ENCODE data around the gene EID3. TPM values are rescaled to one million over a fixed set of nuclear protein-coding genes. Genes with fewer than 3 reads are reported as not detected.

The EID3 gene
- total RNA-seq, 1 donor = 19.2 TPM

GRCh38 chr12:104317538-104318210 is 14.1 kb downstream of the EID3 start:
- no peak for TF ChIP-seq CTCF (IDR thresholded peaks at IDR 0.05; ENCODE audit: extremely low read depth, low read depth, low read length)
- Histone ChIP-seq H3K9me3 (ENCODE audit: low read depth, low read length) (no peaks in the 10 kb centered on the region), H3K27ac (ENCODE audit: low read depth, low read length) (no peak overlapping the region), H3K4me3 (ENCODE audit: insufficient read depth, low read length) (no peak overlapping the region), H3K27me3 (ENCODE audit: insufficient read depth, low read length) (no peaks in the 10 kb centered on the region), H3K36me3 (ENCODE audit: insufficient read depth, low read length) (peaks cover 98% of the 10 kb centered on the region), H2AFZ (ENCODE audit: low read length) (no peak overlapping the region), H4K20me1 (ENCODE audit: insufficient read depth, low read length) (peaks cover 47% of the 10 kb centered on the region), H3K4me2 (ENCODE audit: insufficient read depth, low read length) (no peak overlapping the region), H3K4me1 (ENCODE audit: insufficient read depth, low read length) (peaks cover 14% of the 10 kb centered on the region), H3K79me2 (ENCODE audit: insufficient read depth, low read length) (peaks cover 77% of the 10 kb centered on the region)
- DNase-seq (ENCODE audit: insufficient read length, low spot score, missing footprints) = no peak

- DNase-seq (ENCODE audit: insufficient read length, low spot score, missing footprints) = no peak
- TF ChIP-seq CTCF (IDR thresholded peaks at IDR 0.05; ENCODE audit: extremely low read depth, low read depth, low read length) = no peak
- Histone ChIP-seq H3K27me3 (ENCODE audit: insufficient read depth, low read length) (no peaks in the 10 kb centered on the region), H3K79me2 (ENCODE audit: insufficient read depth, low read length) (peaks cover 67% of the 10 kb centered on the region), H3K4me2 (ENCODE audit: insufficient read depth, low read length) (no peak overlapping the region), H3K4me1 (ENCODE audit: insufficient read depth, low read length) (peaks cover 8% of the 10 kb centered on the region), H3K36me3 (ENCODE audit: insufficient read depth, low read length) (peaks cover 89% of the 10 kb centered on the region), H3K4me3 (ENCODE audit: insufficient read depth, low read length) (no peak overlapping the region), H3K9me3 (ENCODE audit: low read depth, low read length) (no peaks in the 10 kb centered on the region), H2AFZ (ENCODE audit: low read length) (no peak overlapping the region), H3K27ac (ENCODE audit: low read depth, low read length) (no peak overlapping the region), H4K20me1 (ENCODE audit: insufficient read depth, low read length) (peaks cover 35% of the 10 kb centered on the region)
Measured at GRCh38 chr12:104319028-104319427, 15.5 kb downstream of the EID3 start.

GRCh38 chr12:104319918-104320626 is 16.5 kb downstream of the EID3 start:
- H3K9me3 ChIP-seq (ENCODE audit: low read depth, low read length) = no peaks in the 10 kb centered on the region
- peaks cover 87% of the 10 kb centered on the region for H3K36me3 ChIP-seq (ENCODE audit: insufficient read depth, low read length)
- no peak overlapping the region for H3K27ac ChIP-seq (ENCODE audit: low read depth, low read length)
- DNase-seq (ENCODE audit: insufficient read length, low spot score, missing footprints) = no peak
- no peaks in the 10 kb centered on the region for H3K27me3 ChIP-seq (ENCODE audit: insufficient read depth, low read length)
- no peak overlapping the region for H3K4me3 ChIP-seq (ENCODE audit: insufficient read depth, low read length)
- peaks cover 4% of the 10 kb centered on the region for H3K4me1 ChIP-seq (ENCODE audit: insufficient read depth, low read length)
- no peak for TF ChIP-seq CTCF (IDR thresholded peaks at IDR 0.05; ENCODE audit: extremely low read depth, low read depth, low read length)
- H3K79me2 ChIP-seq (ENCODE audit: insufficient read depth, low read length) = peaks cover 62% of the 10 kb centered on the region
- peaks cover 29% of the 10 kb centered on the region for H4K20me1 ChIP-seq (ENCODE audit: insufficient read depth, low read length)
- H2AFZ ChIP-seq (ENCODE audit: low read length) = no peak overlapping the region
- no peak overlapping the region for H3K4me2 ChIP-seq (ENCODE audit: insufficient read depth, low read length)

GRCh38 chr12:104320627-104321024 is 17.1 kb downstream of the EID3 start:
- H3K36me3 ChIP-seq (ENCODE audit: insufficient read depth, low read length) = peaks cover 87% of the 10 kb centered on the region
- no peak overlapping the region for H3K4me3 ChIP-seq (ENCODE audit: insufficient read depth, low read length)
- H3K79me2 ChIP-seq (ENCODE audit: insufficient read depth, low read length) = peaks cover 59% of the 10 kb centered on the region
- H4K20me1 ChIP-seq (ENCODE audit: insufficient read depth, low read length) = peaks cover 27% of the 10 kb centered on the region
- no peak overlapping the region for H3K4me2 ChIP-seq (ENCODE audit: insufficient read depth, low read length)
- DNase-seq (ENCODE audit: insufficient read length, low spot score, missing footprints) = peak; percentile 58
- H3K9me3 ChIP-seq (ENCODE audit: low read depth, low read length) = no peaks in the 10 kb centered on the region
- no peak for TF ChIP-seq CTCF (IDR thresholded peaks at IDR 0.05; ENCODE audit: extremely low read depth, low read depth, low read length)
- H3K27me3 ChIP-seq (ENCODE audit: insufficient read depth, low read length) = no peaks in the 10 kb centered on the region
- H3K27ac ChIP-seq (ENCODE audit: low read depth, low read length) = no peak overlapping the region
- no peak overlapping the region for H2AFZ ChIP-seq (ENCODE audit: low read length)
- no peaks in the 10 kb centered on the region for H3K4me1 ChIP-seq (ENCODE audit: insufficient read depth, low read length)
